K562 (cell line): ENCODE measurements around the gene SCNN1B. TPM values are rescaled to one million over a fixed set of nuclear protein-coding genes. Genes with fewer than 3 reads are reported as not detected.

Experiments used
- ATAC-seq: fragments of 200-7000 bp; cut with Tn5 transposase; 3 replicates; pipeline ENCODE4 v1.9.1; 2020; ENCODE audit warnings: moderate library complexity
- BruUV-seq: library from RNA; stranded (reverse); fragments of 400-500 nt; replicated peaks from 2 replicates; lab custom pipeline; 2021; lab: Mats Ljungman, UMichigan
- CTCF ChIA-PET: fragments of 300-600 bp; formaldehyde crosslinking; extraction: SDS; loops from one replicate; lab custom pipeline; 2021; ENCODE audit warnings: low intra/inter-chr PET ratio; lab: Yijun Ruan, JAX
- POLR2A ChIA-PET: fragments of 300-600, 350-650 bp; sonication (Branson Sonifier 250); formaldehyde crosslinking; extraction: SDS; loops from one replicate; lab custom pipeline; 2021; ENCODE audit warnings: antibody characterized with exemption, inconsistent platforms; lab: Yijun Ruan, JAX
- DNase-seq, 4 experiments: peaks; one replicate each; pipeline versions ENCODE4 v3.0.0 to v3.0.0-alpha.2; 2011 to 2018; ENCODE audit warnings: low spot score in 3 of 4, mixed read lengths in 3 of 4; ENCODE audit errors: extremely low read depth in 1 of 4
- FAIRE-seq: peaks from 2 replicates; lab custom pipeline; 2011; peaks lifted over from hg19 to GRCh38; lab: Jason Lieb, UNC
- H2AFZ ChIP-seq: 2 replicates; pipeline ENCODE4 v1.6.0; 2011; ENCODE audit warnings: low read depth, low read length, control low read depth, inconsistent platforms
- H3K27ac ChIP-seq: fragments of 200-600 bp; 3 replicates; pipeline ENCODE4 v1.8.0; 2011; ENCODE audit warnings: low read depth, mild to moderate bottlenecking, control low read depth, inconsistent platforms, low read length, moderate library complexity, mixed read lengths; ENCODE audit errors: extremely low read depth
- H3K27me3 ChIP-seq, 2 experiments: fragments of 300-600 bp in 1 of 2; 2 replicates in 1 of 2; 3 replicates in 1 of 2; pipeline versions ENCODE4 v1.6.0 to v1.8.0; 2011; ENCODE audit warnings: inconsistent platforms in 2 of 2, low read length in 2 of 2, mild to moderate bottlenecking in 1 of 2, mixed read lengths in 1 of 2, moderate library complexity in 1 of 2; ENCODE audit not compliant: control insufficient read depth in 2 of 2, insufficient read depth in 2 of 2
- H3K36me3 ChIP-seq: fragments of 300-600 bp; 3 replicates; pipeline ENCODE4 v1.8.0; 2011; ENCODE audit warnings: mild to moderate bottlenecking, low read length, inconsistent platforms; ENCODE audit not compliant: control insufficient read depth, insufficient read depth
- H3K4me1 ChIP-seq, 2 experiments: fragments of 200-600 bp in 1 of 2; replicated peaks in 1 of 2; 2 replicates in 1 of 2; 3 replicates in 1 of 2; pipeline versions ENCODE4 v1.5.1 to v1.8.0; 2011; ENCODE audit warnings: inconsistent platforms in 2 of 2, low read length in 2 of 2, mild to moderate bottlenecking in 1 of 2, mixed read lengths in 1 of 2, moderate library complexity in 1 of 2; ENCODE audit not compliant: control insufficient read depth in 2 of 2, insufficient read depth in 2 of 2
- H3K4me2 ChIP-seq: 2 replicates; pipeline ENCODE4 v1.6.1; 2011; ENCODE audit warnings: low read length, control low read depth, inconsistent platforms, mixed read lengths; ENCODE audit not compliant: insufficient read depth
- H3K4me3 ChIP-seq: fragments of 200-600 bp; sonication (generic), shearing (Covaris generic); 2 replicates; pipeline ENCODE4 v1.5.1; 2016; ENCODE audit warnings: control low read depth, inconsistent platforms
- H3K79me2 ChIP-seq: fragments of 200-600 bp; 3 replicates; pipeline ENCODE4 v1.8.0; 2011; ENCODE audit warnings: low read length, inconsistent platforms; ENCODE audit not compliant: control insufficient read depth, insufficient read depth
- H3K9ac ChIP-seq, 2 experiments: 2 replicates each; pipeline versions ENCODE4 v1.6.0 to v1.6.1; 2011; ENCODE audit warnings: low read depth in 2 of 2, low read length in 2 of 2, control low read depth in 1 of 2, inconsistent platforms in 1 of 2, mild to moderate bottlenecking in 1 of 2, mixed read lengths in 1 of 2; ENCODE audit not compliant: insufficient read depth in 1 of 2
- H3K9me1 ChIP-seq: one replicate; pipeline ENCODE4 v1.6.0; 2011; ENCODE audit warnings: inconsistent platforms, mild to moderate bottlenecking, low read length, moderate library complexity; ENCODE audit not compliant: control insufficient read depth, insufficient read depth
- H3K9me3 ChIP-seq: replicated peaks from 2 replicates; pipeline ENCODE4 v1.5.1; 2011; ENCODE audit warnings: low read depth, low read length, inconsistent platforms; ENCODE audit not compliant: control insufficient read depth, insufficient read depth
- H4K20me1 ChIP-seq: replicated peaks from 2 replicates; pipeline ENCODE4 v1.6.1; 2011; ENCODE audit warnings: low read length, inconsistent platforms, mixed read lengths; ENCODE audit not compliant: control insufficient read depth, insufficient read depth
- ATF6 ChIP-seq: sonication (generic); formaldehyde crosslinking; IDR thresholded peaks from 2 replicates; pipeline ENCODE4 v1.4.0; 2020; ENCODE audit warnings: mild to moderate bottlenecking, missing genetic modification reagents
- ETV1 ChIP-seq: fragments of 450-650 bp; conservative IDR thresholded peaks from 2 replicates; pipeline ENCODE4 v1.6.1; 2016; ENCODE audit warnings: missing genetic modification characterization, control low read depth, low read depth, missing compliant biosample characterization
- IRF9 ChIP-seq: fragments of 450-650 bp; IDR thresholded peaks from 2 replicates; pipeline ENCODE4 v1.6.1; 2016; ENCODE audit warnings: missing biosample characterization, missing genetic modification characterization
- MCM7 ChIP-seq, 2 experiments: fragments of 450-650 bp; IDR thresholded peaks; 2 replicates each; pipeline ENCODE4 v1.6.1; 2016 to 2018
- NCOA1 ChIP-seq: fragments of 450-650 bp; IDR thresholded peaks from 2 replicates; pipeline ENCODE4 v1.6.1; 2016; ENCODE audit warnings: low read depth
- NRF1 ChIP-seq, 2 experiments: fragments of 450-650 bp; IDR thresholded peaks in 1 of 2; conservative IDR thresholded peaks in 1 of 2; 2 replicates each; pipeline ENCODE4 v1.6.1; 2014; ENCODE audit warnings: mild to moderate bottlenecking in 2 of 2
- TEAD4 ChIP-seq, 2 experiments: sonication (generic) in 1 of 2; formaldehyde crosslinking in 1 of 2; IDR thresholded peaks; 2 replicates each; pipeline versions ENCODE4 v1.6.1 to v1.8.0; 2012 to 2022; ENCODE audit warnings: borderline replicate concordance in 1 of 2, inconsistent platforms in 1 of 2, low read length in 1 of 2, mild to moderate bottlenecking in 1 of 2, missing genetic modification reagents in 1 of 2
- TRIM24 ChIP-seq, 2 experiments: fragments of 450-650 bp; IDR thresholded peaks; 2 replicates each; pipeline ENCODE4 v1.6.1; 2016
- USF1 ChIP-seq: sonication (generic); formaldehyde crosslinking; IDR thresholded peaks from 2 replicates; pipeline ENCODE4 v1.9.0; 2022; ENCODE audit warnings: mild to moderate bottlenecking, missing genetic modification reagents
- ZNF24 ChIP-seq: fragments of 450-650 bp; IDR thresholded peaks from 2 replicates; pipeline ENCODE4 v1.6.1; 2016
- ZNF316 ChIP-seq: fragments of 450-650 bp; IDR thresholded peaks from 2 replicates; pipeline ENCODE4 v1.6.1; 2016
- ZNF561 ChIP-seq: fragments of 450-650 bp; formaldehyde crosslinking; conservative IDR thresholded peaks from 2 replicates; pipeline ENCODE4 v1.4.0; 2020; ENCODE audit warnings: mild to moderate bottlenecking, moderate library complexity
- in situ Hi-C: fragments of 300-500 bp; cut with MboI; formaldehyde crosslinking; loops from 4 replicates; pipeline ENCODE4 v1.15.0; 2018; ENCODE audit warnings: inconsistent platforms, mixed read lengths
- intact Hi-C: fragments of 100-400 bp; cut with micrococcal nuclease; formaldehyde crosslinking; loops from 2 replicates; pipeline ENCODE4 v1.14.2; 2022
- polyA plus RNA-seq, 8 experiments: library from polyadenylated mRNA; depleted of rRNA in 4 of 8; stranded (reverse) in 5 of 8; unstranded in 3 of 8; fragments of >200 nt; fragmentation: Nextera tagmentation in 2 of 8; fragmentation: Illumina TruSeq in 1 of 8; extraction: Ambion mirVana in 2 of 8; extraction: Trizol in 1 of 8; gene quantifications; 2 replicates each; pipeline versions ENCODE4 v1.2.1 to v1.2.3, GENCODE V29; 2011 to 2014; ENCODE audit warnings: inconsistent platforms in 1 of 8, missing spikeins in 1 of 8
- total RNA-seq, 7 experiments: library from RNA; depleted of rRNA in 6 of 7; stranded (reverse); fragments of >200 nt in 6 of 7; fragmentation: Illumina TruSeq in 2 of 7; extraction: Trizol in 2 of 7; gene quantifications; 2 replicates each; pipeline versions ENCODE4 v1.2.1 to v1.2.3, GENCODE V29; 2011 to 2021; ENCODE audit warnings: low replicate concordance in 1 of 7

Gene SCNN1B
- total and polyA plus RNA-seq, 9 of the 15 experiments (the other 6 are each of a cell fraction or from before 2014, with no cell fraction given) = not detected

GRCh38 chr16:23353440-23353839 is 51.3 kb downstream of the SCNN1B start:
- H3K9me1 ChIP-seq = no peaks in the 10 kb centered on the region
- peak overlapping the region; percentile 53; the same call in 1 of the 2 replicates for H2AFZ ChIP-seq
- H3K79me2 ChIP-seq = no peaks in the 10 kb centered on the region
- POLR2A ChIA-PET = interaction anchor here (0.7 kb wide), 1 partner anchor 1439 kb away, joined by 3 read pairs; no protein-coding TSS in a partner anchor
- H3K27me3 ChIP-seq = peaks cover 13 to 45% of the 10 kb centered on the region in 2 experiments; a peak in 4 of 5 replicates
- ATAC-seq (peak; percentile 85), DNase-seq (peak in 2 of 4 experiments; percentile 29 to 42), FAIRE-seq (no peak)
- CTCF ChIA-PET = no interaction called here
- H3K4me2 ChIP-seq = no peak overlapping the region
- H3K36me3 ChIP-seq = no peaks in the 10 kb centered on the region
- intact Hi-C loops = no loop called here
- in situ Hi-C loops = no loop called here
- H3K9ac ChIP-seq = no peak overlapping the region
- BruUV-seq = no TSS peak
- peaks cover 7% of the 10 kb centered on the region for H4K20me1 ChIP-seq
- H3K27ac ChIP-seq = no peak overlapping the region
- H3K9me3 ChIP-seq = no peaks in the 10 kb centered on the region
- peaks cover 0 to 2% of the 10 kb centered on the region in 2 experiments; a peak in 1 of 5 replicates for H3K4me1 ChIP-seq
- no peak overlapping the region for H3K4me3 ChIP-seq
- TF ChIP-seq TRIM24 (IDR thresholded peaks at IDR 0.05) (no peak), ZNF24 (no peak), USF1 (CRISPR knock-in tag) (peak; percentile 91), NRF1 (conservative IDR thresholded peaks at IDR 0.05 in 1 of 2, IDR thresholded peaks at IDR 0.05 in 1 of 2) (no peak), MCM7 (IDR thresholded peaks at IDR 0.05) (no peak), TEAD4 (IDR thresholded peaks at IDR 0.05; ENCODE audit: low read length) (no peak), TEAD4 (CRISPR knock-in tag; IDR thresholded peaks at IDR 0.05; ENCODE audit: borderline replicate concordance) (no peak), ATF6 (CRISPR knock-in tag) (no peak), IRF9 (tag) (no peak), ETV1 (tag) (no peak), ZNF316 (no peak), ZNF561 (CRISPR knock-in tag) (no peak), NCOA1 (no peak)
